HG03135 (cell line): ENCODE results near the gene LRCH1.
A peak's percentile ranks its signal among the peaks of the same experiment; 100 is the strongest.

Experiments
- ATAC-seq: cut with Tn5 transposase; IDR thresholded peaks from one replicate; pipeline ENCODE4 v1.9.1; 2021; ENCODE audit warnings: mild to moderate bottlenecking, moderate library complexity; ENCODE audit not compliant: unreplicated experiment

The LRCH1 gene

DNA sequence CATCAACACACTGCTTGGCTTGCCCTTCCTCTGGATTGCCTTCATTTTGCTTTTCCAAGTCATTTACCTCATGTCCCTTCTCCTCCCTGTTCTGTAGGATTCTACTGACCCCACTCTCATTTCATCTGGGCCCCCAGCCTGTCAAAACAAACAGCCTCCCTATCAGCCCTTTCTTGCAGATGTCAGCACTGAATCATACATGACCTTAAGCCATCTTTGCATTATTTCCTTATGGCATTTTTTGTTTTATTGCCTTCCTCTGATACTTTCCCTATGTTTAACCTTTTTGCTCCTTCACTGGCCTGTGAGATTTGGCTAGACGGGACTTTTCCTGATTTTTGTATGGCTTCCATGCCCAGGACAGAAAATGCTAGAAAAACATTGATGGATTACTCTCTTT, 8.7 kb downstream of the LRCH1 start:
- ATAC-seq, result no peak

DNA sequence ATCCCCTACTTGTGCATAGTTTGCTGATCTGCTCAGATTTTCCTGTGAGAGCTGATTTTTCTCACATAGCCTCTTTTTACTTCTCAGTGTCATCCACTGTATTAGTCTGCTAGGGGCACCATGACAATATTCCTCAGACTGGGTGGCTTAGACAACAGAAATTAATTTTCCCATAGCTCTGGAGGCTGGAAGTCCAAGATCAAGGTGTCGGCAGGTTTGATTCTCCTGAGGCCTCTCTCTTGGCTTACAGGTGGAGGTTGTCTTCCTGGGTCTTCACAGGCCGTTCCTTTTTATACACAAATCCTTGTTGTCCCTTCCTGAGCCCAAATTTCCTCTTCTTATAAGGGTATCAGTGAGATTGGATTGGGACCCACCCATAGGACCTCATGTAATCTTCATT, 9.2 kb downstream of the LRCH1 start:
- no peak for ATAC-seq

- no peak for ATAC-seq
Observed at GRCh38 chr13:46562581-46562980, 9.6 kb downstream of the LRCH1 start.

GRCh38 chr13:46565808-46566750, 13.1 kb downstream of the LRCH1 start:
- no peak for ATAC-seq

- ATAC-seq, result no peak
Observed at GRCh38 chr13:46567671-46568070, 14.7 kb downstream of the LRCH1 start.

GRCh38 chr13:46569456-46569855, 16.5 kb downstream of the LRCH1 start:
- ATAC-seq, result no peak

DNA sequence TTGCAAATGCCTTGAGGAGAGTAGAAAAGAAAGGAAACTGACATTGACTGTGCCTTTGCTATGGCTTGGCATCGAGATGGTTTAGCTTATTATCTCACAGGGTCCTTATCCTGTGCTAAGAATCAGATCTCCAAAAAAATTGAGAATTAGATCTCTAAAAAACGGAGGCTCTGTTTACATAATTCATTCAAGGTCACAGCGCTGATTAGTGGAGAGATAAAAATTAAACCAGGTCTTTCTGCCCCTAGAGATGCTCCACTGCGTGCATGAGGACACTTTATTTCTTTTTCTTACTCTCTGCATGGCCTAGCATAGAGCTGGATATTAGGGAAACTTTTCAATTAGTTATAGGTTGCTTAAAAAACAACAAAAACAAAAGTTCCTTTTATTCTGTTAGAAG, 17.3 kb downstream of the LRCH1 start:
- no peak for ATAC-seq

DNA sequence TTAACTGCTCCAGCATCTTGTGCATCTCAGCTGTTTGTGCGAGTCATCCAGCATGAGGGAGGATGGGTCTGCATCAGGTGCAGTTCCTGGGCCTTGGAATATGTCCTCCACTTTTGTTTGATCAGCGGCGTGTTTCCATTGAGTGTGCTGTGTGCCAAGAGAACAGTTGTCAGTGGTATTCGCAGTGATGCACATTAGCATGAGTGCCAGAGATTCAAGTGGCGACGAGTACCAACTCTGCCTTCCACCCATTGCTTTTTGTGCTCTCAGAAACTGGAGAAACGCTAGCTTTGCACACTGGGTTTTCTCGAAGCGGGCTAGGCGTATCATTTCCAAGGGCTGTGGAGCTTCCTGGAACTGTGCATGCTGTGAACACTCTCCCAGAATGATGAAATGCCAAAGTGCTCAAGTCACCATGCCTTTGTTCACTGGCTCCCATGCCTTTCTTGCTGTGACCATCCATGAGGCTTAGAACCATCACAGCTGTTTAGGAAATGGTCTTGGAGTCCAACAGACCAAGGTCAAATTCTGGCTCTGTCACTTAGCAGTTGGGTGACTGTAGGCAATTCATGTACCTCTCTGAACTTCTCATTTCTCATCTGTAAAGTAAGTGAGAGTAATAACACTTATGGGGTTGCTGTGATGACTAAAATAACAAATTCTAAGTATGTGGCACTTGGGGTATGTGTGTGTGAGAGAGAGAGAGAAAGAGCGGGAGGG, 18.4 kb downstream of the LRCH1 start:
- peak; percentile 37 for ATAC-seq

- ATAC-seq, result no peak
Observed at GRCh38 chr13:46571909-46572595, 19.1 kb downstream of the LRCH1 start.

- ATAC-seq, result no peak
Observed at GRCh38 chr13:46572752-46573431, 19.9 kb downstream of the LRCH1 start.

DNA sequence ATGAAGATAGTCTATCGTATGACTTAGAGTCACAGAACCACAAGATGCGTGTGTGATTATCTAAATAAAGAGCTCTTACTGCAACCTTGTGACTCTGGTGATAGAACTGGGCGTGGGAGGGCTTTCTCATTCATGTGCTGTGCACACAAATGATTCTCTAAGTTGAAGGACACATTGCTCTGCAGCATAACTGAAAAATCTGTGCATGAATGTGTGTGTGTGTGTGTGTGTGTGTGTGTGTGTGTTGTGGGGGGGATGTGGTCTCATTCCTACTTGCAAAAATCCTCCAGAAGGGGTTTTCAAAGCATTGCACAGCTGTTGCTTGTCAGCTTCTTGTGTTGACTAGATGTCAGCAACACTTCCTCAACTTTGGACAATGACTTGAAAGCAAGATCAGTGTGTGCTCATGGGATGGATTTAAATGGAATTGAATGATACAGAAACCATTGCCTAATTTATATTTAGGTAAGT, 22.4 kb downstream of the LRCH1 start:
- ATAC-seq, result no peak

- ATAC-seq, result no peak
Observed at GRCh38 chr13:46575818-46576221, 22.9 kb downstream of the LRCH1 start.

- ATAC-seq, result no peak
Observed at GRCh38 chr13:46576762-46577161, 23.8 kb downstream of the LRCH1 start.

DNA sequence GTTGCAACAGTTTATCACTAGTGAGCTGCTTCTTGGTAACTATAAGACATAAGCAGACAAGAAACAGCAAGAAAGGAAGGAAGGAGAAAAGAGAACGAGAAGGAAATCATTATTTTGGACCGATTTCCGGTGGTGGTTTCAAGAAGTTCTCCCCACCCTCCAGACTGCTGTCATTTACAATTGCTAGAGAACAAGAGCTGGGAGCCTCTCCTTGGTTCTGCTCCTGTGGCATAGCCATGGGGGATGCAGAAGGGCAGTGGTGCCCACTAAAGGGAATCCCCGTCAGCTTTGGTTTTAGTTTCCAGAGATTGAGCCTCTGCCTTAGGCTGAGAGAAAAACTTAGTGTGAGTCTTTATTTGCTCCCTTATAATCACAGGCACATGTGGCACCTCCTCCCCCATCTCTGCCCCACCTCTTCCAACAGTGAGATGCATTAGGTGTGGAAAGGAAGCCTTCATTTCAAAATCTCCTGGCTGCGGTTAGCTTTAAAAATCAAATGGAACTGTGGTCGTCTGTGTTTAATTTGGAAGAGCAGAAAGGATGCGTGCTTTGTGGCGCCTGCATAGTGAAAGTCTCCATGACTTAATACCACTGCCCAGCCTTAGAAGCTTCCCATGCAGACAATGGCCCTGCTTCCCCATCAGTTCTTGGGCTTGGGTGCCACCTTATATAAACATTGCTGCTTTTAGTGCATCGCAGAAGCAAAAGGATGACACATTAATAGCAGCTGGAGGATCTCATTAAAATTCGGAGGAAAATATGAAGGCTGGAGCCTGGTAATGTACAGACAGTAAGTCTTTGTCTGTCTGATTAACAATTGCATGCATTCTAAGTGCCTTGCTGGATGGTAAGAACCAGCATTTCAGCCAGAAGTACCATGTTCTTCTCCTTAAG, 25.0 kb downstream of the LRCH1 start:
- no peak for ATAC-seq

DNA sequence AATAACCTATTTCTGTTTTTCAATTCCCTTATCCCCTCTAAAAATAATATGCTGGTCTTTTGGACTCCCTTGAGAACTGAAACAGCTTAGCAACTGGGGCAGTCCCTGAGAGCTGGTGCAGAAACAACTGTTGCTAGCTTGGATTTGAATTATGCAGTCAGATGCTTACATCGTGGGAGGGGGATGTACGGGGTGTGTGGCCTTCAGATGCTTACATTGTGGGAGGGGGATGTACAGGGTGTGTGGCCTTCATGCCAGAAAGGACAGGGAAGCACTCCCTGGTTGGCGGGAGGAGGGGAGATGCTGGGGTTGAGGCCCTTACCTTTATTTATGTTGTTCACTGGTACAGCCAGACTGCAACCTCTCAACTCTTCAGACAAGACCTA, 25.6 kb downstream of the LRCH1 start:
- ATAC-seq, result no peak

GRCh38 chr13:46580362-46580839, 27.4 kb downstream of the LRCH1 start:
- ATAC-seq, result no peak

GRCh38 chr13:46582190-46582589, 29.2 kb downstream of the LRCH1 start:
- ATAC-seq, result no peak

DNA sequence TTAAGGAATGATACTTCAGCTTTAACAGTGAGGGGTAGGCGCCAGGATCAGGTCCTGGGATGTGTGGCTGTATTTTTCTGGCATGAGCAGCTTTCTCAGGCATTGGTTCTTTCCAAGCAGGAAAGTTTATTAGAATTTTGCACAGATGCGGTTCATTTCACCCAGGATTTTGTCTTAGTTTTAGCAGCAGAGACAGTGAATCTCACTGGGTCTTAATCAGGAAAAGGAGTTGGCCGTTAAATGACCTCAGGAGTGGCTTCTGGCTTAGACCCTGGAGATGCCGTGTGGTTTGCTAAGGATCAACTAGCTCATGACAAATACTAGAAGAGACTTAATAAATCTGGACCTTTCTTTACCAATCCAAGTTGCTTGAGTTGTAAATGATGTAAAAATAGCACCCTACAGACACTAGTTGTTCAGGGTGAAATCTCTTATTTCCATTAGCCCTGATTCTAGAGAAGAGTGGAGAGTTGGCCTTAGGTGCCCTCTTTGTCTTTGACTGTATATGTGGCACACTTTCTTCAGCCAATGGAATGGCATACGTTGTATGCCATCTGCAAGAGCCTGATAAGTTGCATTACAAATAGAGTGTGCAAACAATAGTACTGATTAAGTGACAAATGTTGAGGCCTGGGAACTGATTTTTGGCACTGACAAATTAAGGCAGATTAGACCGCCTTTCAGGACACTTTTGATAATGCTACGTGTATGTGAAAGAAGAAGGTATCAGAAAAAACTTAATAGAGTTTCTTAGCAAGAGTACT, 34.0 kb downstream of the LRCH1 start:
- no peak for ATAC-seq
